ENCODE data around the gene GSAP.

- TF ChIP-seq OVOL2 (CRISPR knock-in tag; IDR thresholded peaks at IDR 0.05; ENCODE audit: borderline replicate concordance) (no peak), STAT6 (CRISPR knock-in tag; conservative IDR thresholded peaks at IDR 0.05; ENCODE audit: low read depth) (no peak)
These were observed 13.3 kb downstream of the GSAP start for GRCh38 chr7:77402818-77403217.
